Gastroesophageal sphincter (tissue), 3 donors: Measurements from ENCODE around the gene ALDH18A1.

Source experiments
- CTCF ChIP-seq, 4 experiments: fragments of 200-600 bp in 2 of 4; fragments of 450-650 bp in 2 of 4; sonication (generic) in 1 of 4; IDR thresholded peaks; one replicate each; pipeline ENCODE4 v1.5.1; 2017 to 2019; ENCODE audit warnings: antibody characterized with exemption in 4 of 4, mild to moderate bottlenecking in 2 of 4, moderate library complexity in 2 of 4
- EP300 ChIP-seq: sonication (generic); formaldehyde crosslinking; IDR thresholded peaks from one replicate; pipeline ENCODE4 v1.6.1; 2017; ENCODE audit warnings: antibody characterized with exemption, mild to moderate bottlenecking
- POLR2A ChIP-seq, 2 donors: fragments of 450-650 bp; IDR thresholded peaks; one replicate each; pipeline ENCODE4 v1.6.1; 2017; ENCODE audit warnings: antibody characterized with exemption in 2 of 2, mild to moderate bottlenecking in 2 of 2, moderate library complexity in 1 of 2
- POLR2AphosphoS5 ChIP-seq: sonication (generic); formaldehyde crosslinking; IDR thresholded peaks from one replicate; pipeline ENCODE4 v1.6.1; 2017; ENCODE audit warnings: antibody characterized with exemption

GRCh38 chr10:95579292-95579691 is 77.2 kb downstream of the ALDH18A1 start:
- TF ChIP-seq POLR2A (IDR thresholded peaks at IDR 0.05) (no peak), CTCF (IDR thresholded peaks at IDR 0.05) (no peak), POLR2AphosphoS5 (no peak), EP300 (no peak)
